Muscle layer of duodenum (tissue), 2 donors: Measurements from ENCODE around the gene GPR132.

ENCODE experiments used
- H3K27ac ChIP-seq: one replicate; pipeline ENCODE4 v1.7.0; 2013; ENCODE audit warnings: mild to moderate bottlenecking, low read length
- H3K27me3 ChIP-seq: one replicate; pipeline ENCODE4 v1.7.0; 2013; ENCODE audit warnings: low read depth, mild to moderate bottlenecking, control low read depth, low read length
- H3K36me3 ChIP-seq, 2 donors: one replicate each; pipeline ENCODE4 v1.7.0; 2013; ENCODE audit warnings: low read length in 2 of 2, control low read depth in 1 of 2, mild to moderate bottlenecking in 1 of 2; ENCODE audit not compliant: insufficient read depth in 2 of 2, control insufficient read depth in 1 of 2
- H3K4me1 ChIP-seq, 2 donors: one replicate each; pipeline ENCODE4 v1.7.0; 2013; ENCODE audit warnings: low read length in 2 of 2, mild to moderate bottlenecking in 2 of 2, control low read depth in 1 of 2, moderate library complexity in 1 of 2; ENCODE audit not compliant: insufficient read depth in 2 of 2, control insufficient read depth in 1 of 2
- H3K4me3 ChIP-seq, 2 donors: one replicate each; pipeline ENCODE4 v1.7.0; 2013; ENCODE audit warnings: low read length in 2 of 2, low read depth in 1 of 2, mild to moderate bottlenecking in 1 of 2
- H3K9me3 ChIP-seq, 2 donors: one replicate each; pipeline ENCODE4 v1.7.0; 2013; ENCODE audit warnings: low read length in 2 of 2, control low read depth in 1 of 2, mild to moderate bottlenecking in 1 of 2; ENCODE audit not compliant: control insufficient read depth in 1 of 2
- donor health status: healthy.

GPR132 gene

DNA sequence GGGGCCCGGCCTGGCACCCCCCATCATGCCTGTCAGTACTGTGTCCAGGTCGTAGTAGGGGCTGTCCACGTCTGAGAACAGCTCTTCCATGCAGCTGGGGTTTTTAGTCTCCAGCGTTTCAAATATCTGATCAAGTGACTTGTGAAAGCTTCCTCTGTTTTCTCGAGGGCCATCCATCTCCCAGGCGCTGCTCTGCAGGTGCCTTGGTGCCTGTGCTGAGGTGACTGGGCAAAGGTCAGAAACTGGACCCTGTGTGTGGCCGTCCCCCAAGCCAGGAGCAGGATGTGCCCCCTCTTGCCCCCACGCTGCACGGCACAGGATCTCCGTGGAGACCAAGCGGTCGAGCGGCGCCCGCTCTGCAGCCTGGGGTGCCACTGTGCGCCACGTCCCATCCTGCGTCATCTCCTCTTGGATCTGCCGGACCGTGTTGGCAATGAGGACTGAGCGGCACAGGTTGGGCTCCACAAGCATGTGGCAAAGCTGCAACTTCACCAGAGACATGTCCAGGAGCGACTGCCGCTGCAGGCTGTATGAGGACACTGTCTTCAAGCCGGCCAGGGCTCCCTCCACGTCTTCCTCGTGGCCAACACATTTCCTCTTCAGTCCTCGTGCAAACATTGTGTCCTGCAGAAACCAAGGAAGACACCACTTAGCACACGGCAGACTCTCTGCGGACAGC, 53.8 kb downstream of the GPR132 start:
- Histone ChIP-seq H3K9me3 (no peaks in the 10 kb centered on the region), H3K27me3 (no peaks in the 10 kb centered on the region), H3K4me3 (no peak overlapping the region), H3K4me1 (peaks cover 0 to 26% of the 10 kb centered on the region in 2 donors), H3K36me3 (peaks cover 4 to 23% of the 10 kb centered on the region in 2 donors), H3K27ac (no peak overlapping the region)

DNA sequence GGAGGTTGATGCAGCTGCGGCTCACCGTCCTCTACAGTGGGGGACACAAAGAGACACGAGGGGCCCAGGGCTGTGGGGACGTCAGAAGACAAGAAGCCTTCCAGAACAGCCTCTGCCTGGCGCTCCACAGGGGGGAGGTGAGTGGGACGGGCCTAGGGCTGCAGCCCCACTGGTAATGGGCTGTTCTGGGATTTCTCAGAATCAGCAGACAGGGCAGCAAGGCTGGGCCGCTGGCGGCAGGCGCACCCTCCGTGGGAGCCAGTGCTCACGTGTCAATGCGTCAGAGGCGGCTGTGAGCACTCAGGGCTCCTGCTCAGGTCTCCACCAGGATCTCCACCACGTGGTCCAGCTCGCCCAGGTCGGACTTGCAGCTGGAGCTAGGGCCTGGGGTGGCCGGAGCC, 54.3 kb downstream of the GPR132 start:
- H3K27me3 ChIP-seq, result no peaks in the 10 kb centered on the region
- peaks cover 0 to 26% of the 10 kb centered on the region in 2 donors for H3K4me1 ChIP-seq
- H3K9me3 ChIP-seq, result no peaks in the 10 kb centered on the region
- no peak overlapping the region for H3K27ac ChIP-seq
- H3K4me3 ChIP-seq, result no peak overlapping the region
- peaks cover 4 to 23% of the 10 kb centered on the region in 2 donors for H3K36me3 ChIP-seq

DNA sequence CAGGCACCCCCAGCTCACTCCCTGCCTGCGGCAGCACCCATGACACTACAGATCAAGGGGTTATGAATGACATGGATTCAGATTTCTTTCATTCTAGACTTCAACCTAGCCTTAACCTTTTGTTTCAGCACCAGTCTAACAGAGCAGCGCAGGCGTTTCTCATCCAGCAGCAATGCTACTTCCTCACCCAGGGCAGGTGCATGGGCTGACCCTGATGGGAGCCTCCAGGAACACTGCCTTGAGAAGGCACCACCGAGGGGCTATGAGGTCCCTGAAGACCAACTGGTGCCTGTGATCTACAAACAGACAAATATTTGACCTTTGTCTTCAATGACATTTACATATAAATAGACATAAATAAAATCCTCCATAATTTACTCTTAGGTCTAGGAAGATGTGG, 55.1 kb downstream of the GPR132 start:
- peaks cover 0 to 26% of the 10 kb centered on the region in 2 donors for H3K4me1 ChIP-seq
- H3K36me3 ChIP-seq, result peaks cover 4 to 23% of the 10 kb centered on the region in 2 donors
- no peaks in the 10 kb centered on the region for H3K9me3 ChIP-seq
- no peaks in the 10 kb centered on the region for H3K27me3 ChIP-seq
- no peak overlapping the region for H3K4me3 ChIP-seq
- H3K27ac ChIP-seq, result no peak overlapping the region

DNA sequence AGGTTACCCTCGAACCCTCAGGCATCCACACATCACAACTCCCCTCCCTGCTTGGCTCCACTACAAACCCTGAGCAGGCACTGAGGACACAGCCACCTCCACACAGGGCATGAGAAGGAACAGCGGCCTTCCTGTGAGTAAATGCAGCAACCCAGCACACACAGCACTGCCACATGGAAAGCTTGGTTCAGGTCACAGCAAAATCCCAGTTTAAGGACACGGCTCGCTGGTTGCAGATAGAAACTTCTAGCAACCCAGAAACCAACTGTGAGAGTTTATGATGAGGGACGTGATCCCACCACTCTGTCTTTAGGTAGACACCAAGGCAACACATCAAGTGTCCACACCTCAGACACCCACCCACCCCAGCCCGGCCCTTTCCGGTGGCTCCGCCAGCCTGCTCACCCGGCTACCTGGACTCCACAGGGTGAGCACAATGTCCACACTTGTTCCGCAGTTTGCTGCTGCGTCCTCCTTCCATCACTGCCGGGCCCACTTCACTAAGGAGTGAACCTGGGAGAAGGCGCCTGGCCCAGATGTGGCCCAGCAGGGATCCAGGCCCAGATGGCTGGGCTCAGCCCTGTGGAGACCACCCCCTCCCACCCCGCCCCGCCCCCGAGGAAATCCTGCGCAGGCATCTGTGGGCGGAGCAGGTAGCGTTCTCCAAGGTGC, 57.5 kb downstream of the GPR132 start:
- Histone ChIP-seq H3K27me3 (no peaks in the 10 kb centered on the region), H3K27ac (no peak overlapping the region), H3K36me3 (peaks cover 4 to 23% of the 10 kb centered on the region in 2 donors)

DNA sequence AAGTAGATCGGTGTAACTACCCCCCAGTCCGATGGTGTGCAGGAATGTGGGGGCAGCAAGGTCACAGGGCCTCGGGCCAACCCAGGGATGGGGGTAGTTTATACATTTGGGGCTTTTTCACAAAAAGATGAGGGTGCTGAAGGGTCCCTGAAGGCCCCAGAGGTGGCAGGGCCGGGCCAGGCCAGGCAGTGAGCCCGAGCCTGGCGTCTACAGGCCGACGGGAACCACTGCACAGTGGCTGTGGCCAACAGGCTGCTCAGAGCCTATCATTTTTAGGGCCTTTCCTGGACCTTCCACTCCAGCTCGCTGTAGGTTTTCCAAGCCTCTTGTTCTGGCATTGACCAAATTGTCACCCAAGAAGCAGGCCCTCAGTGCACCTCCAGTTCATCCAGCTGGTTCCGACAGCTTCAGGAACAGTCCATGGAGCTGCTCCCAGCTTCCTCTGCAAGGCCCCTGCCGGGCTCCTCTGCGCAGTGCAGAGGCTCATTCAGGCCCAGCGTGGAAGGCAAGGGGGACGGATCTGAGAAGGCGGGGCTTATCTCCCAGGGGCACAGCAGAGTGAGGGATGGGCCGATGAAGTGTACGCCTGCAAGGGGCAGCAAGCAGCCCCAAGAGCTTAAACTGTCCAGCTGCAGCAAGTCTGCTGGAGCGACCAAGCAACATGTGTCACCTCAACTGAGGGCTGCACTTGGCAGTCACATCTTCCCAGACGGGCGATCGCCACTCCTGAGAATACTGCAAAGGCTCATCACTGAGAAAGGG, 58.2 kb downstream of the GPR132 start:
- H3K4me1 ChIP-seq, result peaks cover 0 to 12% of the 10 kb centered on the region in 2 donors
- no peak overlapping the region for H3K27ac ChIP-seq
- H3K27me3 ChIP-seq, result no peaks in the 10 kb centered on the region
- no peak overlapping the region for H3K4me3 ChIP-seq
- H3K36me3 ChIP-seq, result peaks cover 4 to 23% of the 10 kb centered on the region in 2 donors
- H3K9me3 ChIP-seq, result no peaks in the 10 kb centered on the region

More for the DNA sequence above, 57.5 kb downstream of the GPR132 start:
- Histone ChIP-seq H3K4me3 (no peak overlapping the region), H3K4me1 (peaks cover 0 to 17% of the 10 kb centered on the region in 2 donors), H3K9me3 (no peaks in the 10 kb centered on the region)

DNA sequence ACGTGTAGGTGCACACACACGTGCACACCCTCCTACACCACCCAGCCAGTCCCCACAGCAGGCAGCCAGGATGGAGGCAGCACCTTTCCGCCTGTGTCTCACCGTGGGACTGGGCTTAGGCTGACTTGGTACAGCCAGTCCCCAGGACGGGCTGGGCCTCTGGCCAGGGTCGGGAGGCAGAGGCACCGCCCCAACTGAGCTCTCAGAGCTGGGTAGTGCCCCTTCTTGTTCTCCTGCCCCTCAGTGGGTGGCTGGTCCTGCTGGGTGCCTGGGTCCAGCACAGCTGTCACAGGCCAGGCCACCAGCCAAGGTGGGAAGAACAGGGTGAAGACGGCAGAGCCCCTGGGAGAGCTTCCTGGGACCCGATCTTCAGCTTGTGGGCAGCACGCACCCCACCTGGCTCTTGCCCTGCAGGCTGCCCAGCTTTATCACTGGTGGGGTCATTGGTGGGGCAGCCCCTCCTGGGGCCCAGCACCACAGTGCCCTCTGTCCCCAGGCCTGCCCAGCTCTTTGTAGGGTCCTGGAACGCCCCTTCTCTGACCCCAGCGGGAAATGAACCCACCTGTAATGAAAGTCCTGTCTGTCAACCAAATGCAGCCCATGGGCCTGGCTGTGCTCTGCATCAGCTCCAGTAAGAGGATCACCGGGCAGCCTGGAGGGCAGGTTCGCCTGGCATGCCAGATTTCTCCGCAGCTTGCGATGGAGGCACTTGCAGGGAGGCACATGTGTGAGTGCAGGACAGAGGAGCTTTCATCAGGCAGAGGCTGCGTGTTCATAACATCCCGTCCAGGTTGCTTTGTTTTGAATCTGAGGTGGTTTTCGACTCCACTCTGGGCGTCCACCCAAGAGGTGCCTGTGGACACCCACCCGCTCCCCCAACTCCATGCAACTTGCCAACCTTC, 59.0 kb downstream of the GPR132 start:
- Histone ChIP-seq H3K4me3 (no peak overlapping the region), H3K9me3 (no peaks in the 10 kb centered on the region), H3K27me3 (no peaks in the 10 kb centered on the region), H3K27ac (no peak overlapping the region), H3K4me1 (peaks cover 0 to 4% of the 10 kb centered on the region in 2 donors), H3K36me3 (peaks cover 4 to 19% of the 10 kb centered on the region in 2 donors)

DNA sequence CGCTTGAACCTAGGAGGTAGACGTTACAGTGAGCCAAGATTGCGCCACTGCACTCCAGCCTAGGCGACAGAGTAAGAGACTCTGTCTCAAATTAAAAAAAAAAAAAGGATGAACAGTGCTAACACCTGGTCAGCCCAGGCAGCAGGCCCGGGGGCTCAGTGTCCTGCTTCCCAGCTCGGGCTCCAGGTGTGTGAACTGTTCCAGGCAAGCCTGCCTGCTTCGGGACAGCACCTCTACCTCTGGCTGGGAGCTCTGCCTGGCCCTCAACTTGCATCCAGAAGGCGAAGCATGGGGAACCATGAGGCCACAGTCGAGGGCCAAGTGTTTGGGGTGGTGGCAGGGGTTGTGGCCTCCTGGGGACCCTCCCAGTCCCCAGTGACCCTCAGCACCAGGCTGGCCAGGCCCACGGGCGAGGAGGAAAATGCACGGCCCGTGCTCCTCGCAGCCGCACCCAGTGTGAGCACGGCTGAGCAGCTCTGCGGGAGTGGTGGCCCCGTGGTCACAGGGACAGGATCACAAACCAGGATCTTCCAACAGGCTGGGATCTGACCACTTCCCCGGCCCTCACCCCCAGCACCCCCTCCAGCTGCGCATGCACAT, 59.8 kb downstream of the GPR132 start:
- H3K4me3 ChIP-seq, result no peak overlapping the region
- H3K4me1 ChIP-seq, result no peaks in the 10 kb centered on the region
- H3K9me3 ChIP-seq, result no peaks in the 10 kb centered on the region
- H3K27ac ChIP-seq, result no peak overlapping the region
- no peaks in the 10 kb centered on the region for H3K27me3 ChIP-seq
- peaks cover 4 to 14% of the 10 kb centered on the region in 2 donors for H3K36me3 ChIP-seq
